ENCODE data around the gene MAP4K4. TPM values are rescaled to one million over a fixed set of nuclear protein-coding genes. Genes with fewer than 3 reads are reported as not detected.

The MAP4K4 gene
- total RNA-seq, 1 donor from 2014 or later = 88.6 TPM

GRCh38 chr2:101809698-101810097, 112.2 kb downstream of the MAP4K4 start:
- intact Hi-C loops (cut with micrococcal nuclease) = no loop called here

DNA sequence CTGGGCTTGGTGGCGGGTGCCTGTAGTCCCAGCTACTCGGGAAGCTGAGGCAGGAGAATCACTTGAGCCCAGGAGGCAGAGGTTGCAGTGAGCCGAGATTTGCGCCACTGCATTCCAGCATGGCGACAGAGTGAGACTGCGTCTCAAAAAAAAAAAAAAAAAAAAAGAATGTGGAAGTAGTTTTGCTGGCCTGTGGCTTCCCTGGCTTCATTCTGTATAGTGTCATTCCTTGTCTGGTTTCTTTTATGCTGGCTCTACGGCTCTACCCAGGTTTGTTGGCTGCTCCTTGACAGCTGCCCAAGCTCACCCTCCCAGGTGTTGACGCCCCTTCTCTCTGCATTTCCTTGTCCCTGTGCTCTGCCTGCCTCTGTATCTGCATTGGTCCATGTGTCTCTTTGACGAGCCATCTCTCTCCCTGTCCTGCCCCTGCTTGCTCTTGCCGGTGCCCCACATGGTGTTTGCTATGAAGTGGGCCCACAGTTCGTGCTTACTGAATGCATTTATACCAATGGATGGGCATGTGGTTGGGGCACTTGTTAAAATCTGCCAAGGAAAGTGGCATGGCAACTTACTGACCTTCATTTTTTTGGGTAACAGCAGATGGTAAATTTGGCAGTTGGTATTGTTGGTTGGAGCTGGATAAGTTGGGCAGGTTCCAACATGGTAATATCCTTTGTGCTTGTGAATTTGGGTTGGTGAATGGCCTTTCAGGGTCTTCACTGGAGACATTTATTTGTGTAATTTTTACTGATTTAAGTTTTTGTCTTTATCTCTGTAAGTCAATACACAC, 113.9 kb downstream of the MAP4K4 start:
- intact Hi-C loops (cut with micrococcal nuclease) = no loop called here

GRCh38 chr2:101812226-101812625, 114.7 kb downstream of the MAP4K4 start:
- intact Hi-C loops (cut with micrococcal nuclease) = no loop called here

DNA sequence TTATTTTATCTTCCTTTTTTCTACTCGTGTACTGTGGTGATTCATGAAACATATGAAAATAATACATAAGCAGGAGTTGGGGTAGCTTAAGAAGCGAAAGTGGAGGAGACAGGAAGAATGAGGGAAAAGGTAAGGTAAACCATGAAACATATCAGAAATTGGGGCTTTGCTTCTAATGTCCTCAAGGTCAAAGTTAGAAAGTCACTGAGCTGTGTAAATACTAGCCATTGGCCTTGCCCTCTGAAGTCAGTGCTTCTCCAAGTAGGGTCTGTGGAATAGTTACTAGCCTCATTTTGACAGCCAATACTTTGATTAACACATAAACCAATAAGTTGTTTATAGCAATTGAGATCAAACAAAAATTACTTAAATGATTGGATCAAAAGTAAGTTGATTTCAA, 117.2 kb downstream of the MAP4K4 start:
- intact Hi-C loops (cut with micrococcal nuclease) = no loop called here

GRCh38 chr2:101815154-101815553, 117.6 kb downstream of the MAP4K4 start:
- intact Hi-C loops (cut with micrococcal nuclease) = no loop called here

- intact Hi-C loops (cut with micrococcal nuclease) = no loop called here
Measured at GRCh38 chr2:101815739-101816391, 118.4 kb downstream of the MAP4K4 start.

DNA sequence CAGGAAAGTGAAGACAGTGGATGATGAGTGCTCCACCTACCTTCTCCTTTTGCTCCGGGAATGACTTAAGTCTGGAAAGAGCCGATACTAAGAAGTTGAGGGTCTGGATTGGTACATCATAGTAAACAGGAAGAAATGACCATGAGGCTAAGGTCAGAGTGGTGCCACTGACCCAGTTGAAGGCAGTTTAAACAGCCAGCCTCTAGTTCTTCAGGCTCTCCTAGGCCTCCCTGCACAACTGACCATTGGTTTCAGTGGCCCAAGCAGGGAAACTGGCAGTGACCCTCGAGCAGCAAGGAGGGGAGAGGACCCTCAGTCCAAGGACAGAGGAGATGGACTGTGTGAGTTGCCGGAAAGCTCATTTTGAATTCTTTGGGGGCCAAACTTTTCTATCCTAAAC, 119.1 kb downstream of the MAP4K4 start:
- intact Hi-C loops (cut with micrococcal nuclease) = no loop called here

- intact Hi-C loops (cut with micrococcal nuclease) = no loop called here
Measured at GRCh38 chr2:101817481-101817880, 120.0 kb downstream of the MAP4K4 start.

DNA sequence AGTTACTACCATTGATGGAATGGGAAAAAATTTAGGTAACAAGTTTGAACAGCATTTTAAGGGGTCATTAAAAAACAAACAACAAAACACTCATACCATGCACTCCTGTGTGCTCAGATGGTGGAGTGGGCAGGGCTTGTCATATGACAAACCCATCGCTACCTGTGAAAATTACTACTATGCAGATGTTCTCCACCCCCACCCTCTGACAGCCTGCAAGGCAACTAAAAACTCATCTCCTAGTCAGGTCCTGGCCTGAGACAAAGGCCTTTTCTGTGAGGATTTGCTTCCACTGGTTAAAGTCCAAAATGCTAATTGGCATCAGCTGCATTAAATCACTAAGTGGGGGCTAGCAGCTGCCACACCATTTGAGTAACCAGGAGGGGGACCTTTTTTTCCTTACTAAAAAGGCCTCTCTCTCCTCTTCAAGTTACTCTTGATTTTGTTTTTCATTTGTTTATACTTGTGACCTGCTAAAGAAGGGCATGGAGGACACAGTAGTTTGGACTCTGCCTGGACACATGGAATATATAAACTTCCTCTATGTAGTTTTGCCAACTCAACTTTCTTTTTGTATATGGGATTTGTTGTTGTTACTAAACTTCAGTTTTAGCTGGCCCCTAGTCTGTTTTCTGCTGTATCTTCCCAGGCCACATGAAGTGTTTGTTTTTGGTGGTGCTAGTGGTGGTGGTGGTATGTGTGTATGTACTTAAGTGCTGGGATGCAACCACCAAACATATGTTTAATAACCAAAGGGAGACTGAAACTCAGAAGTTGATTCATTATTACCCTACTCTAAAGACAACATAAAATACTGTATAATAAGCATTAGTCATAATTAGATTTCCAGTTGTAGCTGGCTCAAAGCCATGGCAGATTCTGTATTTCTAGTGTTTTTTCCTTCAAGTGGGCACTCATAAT, 121.3 kb downstream of the MAP4K4 start:
- intact Hi-C loops (cut with micrococcal nuclease) = no loop called here

- intact Hi-C loops (cut with micrococcal nuclease) = no loop called here
Measured at GRCh38 chr2:101820519-101820918, 123.0 kb downstream of the MAP4K4 start.

- intact Hi-C loops (cut with micrococcal nuclease) = no loop called here
Measured at GRCh38 chr2:101821059-101821805, 123.7 kb downstream of the MAP4K4 start.

- intact Hi-C loops (cut with micrococcal nuclease) = loop anchor here (2.0 kb wide), 1 partner anchor 123 kb away; no protein-coding TSS in a partner anchor
Measured at GRCh38 chr2:101821828-101822458, 124.4 kb downstream of the MAP4K4 start.

GRCh38 chr2:101823347-101823791, 125.9 kb downstream of the MAP4K4 start:
- intact Hi-C loops (cut with micrococcal nuclease) = loop anchor here (2.0 kb wide), 1 partner anchor 125 kb away; no protein-coding TSS in a partner anchor

- intact Hi-C loops (cut with micrococcal nuclease) = loop anchor here (2.0 kb wide), 1 partner anchor 125 kb away; no protein-coding TSS in a partner anchor
Measured at GRCh38 chr2:101823859-101824258, 126.4 kb downstream of the MAP4K4 start.

- intact Hi-C loops (cut with micrococcal nuclease) = loop anchor here (5.0 kb wide), 1 partner anchor 349 kb away; the partner anchor contains the start of gene RFX8
Measured at GRCh38 chr2:101826716-101827115, 129.2 kb downstream of the MAP4K4 start.

- intact Hi-C loops (cut with micrococcal nuclease) = loop anchor here (5.0 kb wide), 1 partner anchor 350 kb away; the partner anchor contains the start of gene RFX8
Measured at GRCh38 chr2:101827246-101827645, 129.7 kb downstream of the MAP4K4 start.

GRCh38 chr2:101828257-101828656, 130.8 kb downstream of the MAP4K4 start:
- intact Hi-C loops (cut with micrococcal nuclease) = loop anchor here (5.0 kb wide), 1 partner anchor 351 kb away; the partner anchor contains the start of gene RFX8

DNA sequence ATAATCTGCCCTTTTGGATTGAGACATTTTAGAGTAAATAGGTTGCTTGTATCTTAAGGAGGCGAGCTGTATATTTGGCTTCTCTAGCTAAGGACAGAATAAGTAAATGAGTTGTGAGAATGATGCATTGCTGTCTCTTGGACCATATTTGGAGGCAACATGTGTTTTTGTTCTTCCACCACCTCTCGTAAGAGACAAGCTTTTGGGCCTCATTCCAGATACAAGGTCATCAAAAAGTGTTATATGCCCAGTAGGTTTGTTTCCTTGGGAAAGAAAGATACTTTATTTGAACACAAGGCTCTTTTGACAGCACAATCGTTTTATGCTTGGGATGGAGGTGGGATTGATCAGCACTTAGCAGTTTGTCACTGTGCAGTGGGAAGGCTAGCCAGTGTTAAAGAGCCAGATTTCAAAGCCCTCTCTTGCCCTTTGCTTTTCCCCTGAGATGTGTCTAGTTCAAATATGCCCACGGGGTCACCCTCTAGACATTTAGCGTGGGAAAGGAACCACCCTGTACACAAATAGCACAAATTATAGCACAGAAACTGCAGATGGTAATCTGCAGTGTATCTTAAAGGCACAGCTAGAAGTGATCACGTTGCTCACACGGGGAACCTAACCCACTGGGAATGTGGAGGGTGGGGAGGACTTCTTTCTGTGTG, 131.3 kb downstream of the MAP4K4 start:
- intact Hi-C loops (cut with micrococcal nuclease) = loop anchor here (5.0 kb wide), 1 partner anchor 352 kb away; the partner anchor contains the start of gene RFX8

GRCh38 chr2:101829429-101829828, 131.9 kb downstream of the MAP4K4 start:
- intact Hi-C loops (cut with micrococcal nuclease) = loop anchor here (5.0 kb wide), 1 partner anchor 352 kb away; the partner anchor contains the start of gene RFX8

Data from T-helper 2 cell treated with Interferon-gamma antibody and Interleukin-4, amounts not matched to agents 100 ng/mL and 5 ng/mL, for 36 hours (primary cell).